MCF 10A (cell line): Measurements from ENCODE around the gene KCNQ5. TPM values are rescaled to one million over a fixed set of nuclear protein-coding genes. Genes with fewer than 3 reads are reported as not detected.

Experiments
- BruUV-seq: library from RNA; stranded (reverse); fragments of 400-500 nt; replicated peaks from 2 replicates; lab custom pipeline; 2021; lab: Mats Ljungman, UMichigan
- CTCF ChIA-PET: fragments of 300-600 bp; sonication (Branson Sonifier 250); formaldehyde crosslinking; extraction: SDS; loops from one replicate; lab custom pipeline; 2021; ENCODE audit warnings: antibody characterized with exemption, inconsistent platforms; lab: Yijun Ruan, JAX
- POLR2A ChIA-PET: fragments of 300-600, 350-650 bp; sonication (Branson Sonifier 250); formaldehyde crosslinking; extraction: SDS; loops from one replicate; lab custom pipeline; 2020; ENCODE audit warnings: antibody characterized with exemption, inconsistent platforms; lab: Yijun Ruan, JAX
- DNase-seq: peaks from one replicate; pipeline ENCODE4 v3.0.0-alpha.2; 2018; ENCODE audit not compliant: unreplicated experiment
- H3K27ac Mint-ChIP-seq: one replicate; pipeline ENCODE4 v1.8.0; 2022; ENCODE audit warnings: mild to moderate bottlenecking, low read depth, mixed read lengths; ENCODE audit not compliant: unreplicated experiment
- H3K27me3 Mint-ChIP-seq: one replicate; pipeline ENCODE4 v1.8.0; 2022; ENCODE audit warnings: mixed read lengths; ENCODE audit not compliant: insufficient read depth, unreplicated experiment
- H3K36me3 Mint-ChIP-seq: one replicate; pipeline ENCODE4 v1.8.0; 2022; ENCODE audit warnings: mild to moderate bottlenecking, moderate library complexity, mixed read lengths; ENCODE audit not compliant: insufficient read depth, unreplicated experiment
- H3K4me1 Mint-ChIP-seq: one replicate; pipeline ENCODE4 v1.8.0; 2022; ENCODE audit warnings: mixed read lengths; ENCODE audit not compliant: insufficient read depth, unreplicated experiment
- H3K4me3 Mint-ChIP-seq: one replicate; pipeline ENCODE4 v1.8.0; 2022; ENCODE audit warnings: mild to moderate bottlenecking, moderate library complexity, mixed read lengths; ENCODE audit not compliant: unreplicated experiment
- H3K9me3 Mint-ChIP-seq: one replicate; pipeline ENCODE4 v1.8.0; 2022; ENCODE audit warnings: mixed read lengths; ENCODE audit not compliant: unreplicated experiment
- CTCF ChIP-seq: fragments of 200-600 bp; IDR thresholded peaks from one replicate; pipeline ENCODE4 v1.8.0; 2022; ENCODE audit warnings: antibody characterized with exemption, mild to moderate bottlenecking; ENCODE audit not compliant: unreplicated experiment
- intact Hi-C: fragments of 100-400 bp; cut with micrococcal nuclease; formaldehyde crosslinking; loops from 2 replicates; pipeline ENCODE4 v1.14.1; 2022
- total RNA-seq: library from RNA; stranded (reverse); gene quantifications from 2 replicates; pipeline ENCODE4 v1.2.3, GENCODE V29; 2022

KCNQ5 gene
- total RNA-seq, 1 experiment from 2014 or later, result 10.3 TPM

DNA sequence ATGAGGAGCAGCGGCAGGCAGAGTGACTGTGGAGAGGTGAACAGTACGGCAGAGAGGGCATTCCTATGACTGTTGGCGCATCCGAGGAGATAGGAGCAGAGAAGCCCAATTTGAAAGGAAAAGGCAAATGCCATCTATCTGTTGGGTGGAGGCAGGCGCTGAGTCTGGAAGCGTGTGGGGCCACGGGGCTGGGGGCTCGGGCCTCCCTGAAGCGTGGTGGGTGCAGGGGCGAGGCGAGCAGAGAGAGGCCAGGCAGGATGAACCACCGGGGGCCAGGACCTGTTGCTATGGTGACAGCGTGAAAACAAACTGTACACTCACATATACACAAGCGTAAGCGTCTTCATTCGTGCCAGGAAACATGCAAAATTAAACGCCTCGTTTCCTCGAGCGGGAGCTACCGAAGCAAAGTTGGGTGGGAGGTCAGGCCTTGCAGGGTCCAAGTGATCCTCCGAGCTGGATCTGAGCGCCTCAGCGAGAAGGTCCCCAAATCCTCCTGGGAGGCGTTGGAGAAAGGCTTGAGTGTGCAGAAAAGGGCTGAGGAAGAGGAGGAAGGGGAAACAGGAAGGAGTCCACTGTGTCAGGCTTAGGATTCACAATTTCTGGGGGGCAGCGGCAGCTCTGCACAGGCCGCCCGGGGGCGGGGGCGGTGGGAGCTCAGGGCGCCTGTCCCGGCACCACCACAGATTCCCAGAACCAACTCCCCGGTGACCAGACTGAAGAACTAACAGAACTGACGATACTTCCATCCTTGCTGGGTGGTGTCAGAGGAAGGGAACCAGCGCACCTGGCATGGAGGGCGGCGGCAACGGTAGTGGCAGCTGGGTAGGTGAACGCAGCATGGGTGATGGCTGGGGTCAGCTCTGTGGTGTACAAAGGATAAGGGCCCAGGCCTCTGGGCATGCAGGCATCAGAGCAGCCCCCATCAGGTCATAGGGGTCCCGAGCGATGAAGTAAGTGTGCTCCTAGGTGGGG, 535.2 kb downstream of the KCNQ5 start:
- no peak overlapping the region for H3K4me3 Mint-ChIP-seq
- no peaks in the 10 kb centered on the region for H3K36me3 Mint-ChIP-seq
- ChIA-PET CTCF (interaction anchor here (0.6 to 1.1 kb wide), 3 partner anchors 20 to 745 kb away, joined by 3 to 4 read pairs (median 3); no protein-coding TSS in a partner anchor), POLR2A (no interaction called here)
- no peaks in the 10 kb centered on the region for H3K9me3 Mint-ChIP-seq
- no TSS peak for BruUV-seq
- DNase-seq, result no peak
- H3K4me1 Mint-ChIP-seq, result no peaks in the 10 kb centered on the region
- TF ChIP-seq CTCF, result no peak
- H3K27ac Mint-ChIP-seq, result no peak overlapping the region
- intact Hi-C loops, result no loop called here
- no peaks in the 10 kb centered on the region for H3K27me3 Mint-ChIP-seq

- Mint-ChIP-seq H3K27me3 (no peaks in the 10 kb centered on the region), H3K4me1 (no peaks in the 10 kb centered on the region), H3K27ac (no peak overlapping the region), H3K4me3 (no peak overlapping the region), H3K36me3 (no peaks in the 10 kb centered on the region), H3K9me3 (no peaks in the 10 kb centered on the region)
- BruUV-seq, result no TSS peak
- POLR2A ChIA-PET, result no interaction called here
- DNase-seq, result no peak
- CTCF ChIA-PET, result interaction anchor here (1.1 kb wide), 1 partner anchor 19 kb away, joined by 3 read pairs; no protein-coding TSS in a partner anchor
- no peak for TF ChIP-seq CTCF
- intact Hi-C loops, result no loop called here
Observed at GRCh38 chr6:73157870-73158269, 536.0 kb downstream of the KCNQ5 start.

DNA sequence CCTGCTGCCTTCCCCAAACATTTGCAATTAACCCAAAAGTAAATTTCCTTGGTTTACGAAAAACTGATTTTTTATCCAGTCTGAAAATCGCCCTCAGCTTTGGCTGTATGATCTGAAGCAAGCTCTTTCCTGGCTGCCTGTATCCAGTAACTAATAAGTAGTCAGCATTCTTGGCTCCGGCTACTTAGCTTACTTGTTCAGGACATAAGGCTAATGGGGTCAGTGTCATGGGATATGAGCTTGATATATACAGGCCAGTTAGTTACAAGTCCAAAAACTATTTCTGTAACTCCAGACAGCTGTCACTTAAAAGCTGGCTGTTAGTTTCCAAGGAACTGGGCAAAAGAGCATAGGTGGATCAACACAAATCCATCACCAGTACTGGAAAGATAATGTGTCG, 547.2 kb downstream of the KCNQ5 start:
- Mint-ChIP-seq H3K9me3 (no peaks in the 10 kb centered on the region), H3K27me3 (no peaks in the 10 kb centered on the region), H3K27ac (no peak overlapping the region), H3K4me3 (no peak overlapping the region), H3K4me1 (no peaks in the 10 kb centered on the region), H3K36me3 (no peaks in the 10 kb centered on the region)
- no peak for TF ChIP-seq CTCF
- intact Hi-C loops, result no loop called here
- no peak for DNase-seq
- ChIA-PET POLR2A (no interaction called here), CTCF (interaction anchor here (0.6 to 2.9 kb wide), 4 partner anchors 11 to 758 kb away, joined by 4 to 9 read pairs (median 8); no protein-coding TSS in a partner anchor)
- BruUV-seq, result no TSS peak

DNA sequence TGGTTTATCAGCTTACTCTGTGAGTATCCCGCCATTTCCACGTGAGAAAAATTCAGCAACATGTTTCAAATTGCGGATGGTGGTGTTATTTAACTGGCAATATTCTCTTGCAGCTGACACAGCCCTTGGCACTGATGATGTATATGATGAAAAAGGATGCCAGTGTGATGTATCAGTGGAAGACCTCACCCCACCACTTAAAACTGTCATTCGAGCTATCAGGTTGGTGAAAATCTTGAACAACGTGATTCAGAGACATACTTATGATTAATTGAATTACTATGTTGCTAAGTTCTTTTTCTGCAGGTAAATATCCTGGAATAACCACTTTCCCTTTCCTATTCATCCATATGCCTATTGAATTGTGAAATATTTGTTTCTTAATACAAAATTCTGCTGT, 547.8 kb downstream of the KCNQ5 start:
- ChIA-PET CTCF (interaction anchor here (0.9 to 2.9 kb wide), 3 partner anchors 13 to 758 kb away, joined by 4 to 9 read pairs (median 8); no protein-coding TSS in a partner anchor), POLR2A (no interaction called here)
- peak; percentile 6 for DNase-seq

More for the DNA sequence above, 547.8 kb downstream of the KCNQ5 start:
- no peaks in the 10 kb centered on the region for H3K4me1 Mint-ChIP-seq
- TF ChIP-seq CTCF, result no peak
- no TSS peak for BruUV-seq
- no peaks in the 10 kb centered on the region for H3K9me3 Mint-ChIP-seq
- no peak overlapping the region for H3K27ac Mint-ChIP-seq
- intact Hi-C loops, result no loop called here
- H3K4me3 Mint-ChIP-seq, result no peak overlapping the region
- H3K27me3 Mint-ChIP-seq, result no peaks in the 10 kb centered on the region
- no peaks in the 10 kb centered on the region for H3K36me3 Mint-ChIP-seq
